ENCODE results near the gene SLC6A16.

Gene SLC6A16

GRCh38 chr19:49362929-49363267 is 37.9 kb upstream of the SLC6A16 start:
- no peak for DNase-seq (ENCODE audit: low spot score)
- peak overlapping the region; percentile 91 to 94 for H3K27ac ChIP-seq
- peak overlapping the region; percentile 58 for H3K4me3 ChIP-seq
- no peak for TF ChIP-seq CTCF (IDR thresholded peaks at IDR 0.05)

GRCh38 chr19:49362048-49362928 is 37.3 kb upstream of the SLC6A16 start, which contains the start of gene TEAD2:
Gene TEAD2 (minus strand): TSS chr19:49362416. CDS start chr19:49360075, 2,341 bp downstream.
- Histone ChIP-seq H3K27ac (peak within 1 kb of the TSS; percentile 91 to 94), H3K4me3 (peak within 1 kb of the TSS; percentile 85)
- no peak for TF ChIP-seq CTCF (IDR thresholded peaks at IDR 0.05)
- DNase-seq (ENCODE audit: low spot score) = peak; percentile 86

- H3K27ac ChIP-seq = peak overlapping the region; percentile 91 to 94
- H3K4me3 ChIP-seq = peak overlapping the region; percentile 85
- no peak for TF ChIP-seq CTCF (IDR thresholded peaks at IDR 0.05)
- peak; percentile 86 for DNase-seq (ENCODE audit: low spot score)
These were observed 36.6 kb upstream of the SLC6A16 start for GRCh38 chr19:49361438-49362047.

GRCh38 chr19:49359851-49360820 is 35.1 kb upstream of the SLC6A16 start:
- no peak overlapping the region for H3K4me3 ChIP-seq
- no peak for TF ChIP-seq CTCF (IDR thresholded peaks at IDR 0.05)
- peak overlapping the region; percentile 36 to 45 for H3K27ac ChIP-seq
- DNase-seq (ENCODE audit: low spot score) = no peak

- DNase-seq (ENCODE audit: low spot score) = no peak
These were observed 32.2 kb upstream of the SLC6A16 start for GRCh38 chr19:49357186-49357585.

More at GRCh38 chr19:49357186-49357585, 32.2 kb upstream of the SLC6A16 start:
- no peak overlapping the region for H3K27ac ChIP-seq
- no peak overlapping the region for H3K4me3 ChIP-seq
- no peak for TF ChIP-seq CTCF (IDR thresholded peaks at IDR 0.05)

All from coronary artery (tissue), 2 donors.